GM18870 (cell line): ENCODE results near the gene APBA2.

Experiments
- ATAC-seq: cut with Tn5 transposase; IDR thresholded peaks from one replicate; pipeline ENCODE4 v1.9.1; 2021; ENCODE audit warnings: moderate library complexity; ENCODE audit not compliant: unreplicated experiment

APBA2 gene

DNA sequence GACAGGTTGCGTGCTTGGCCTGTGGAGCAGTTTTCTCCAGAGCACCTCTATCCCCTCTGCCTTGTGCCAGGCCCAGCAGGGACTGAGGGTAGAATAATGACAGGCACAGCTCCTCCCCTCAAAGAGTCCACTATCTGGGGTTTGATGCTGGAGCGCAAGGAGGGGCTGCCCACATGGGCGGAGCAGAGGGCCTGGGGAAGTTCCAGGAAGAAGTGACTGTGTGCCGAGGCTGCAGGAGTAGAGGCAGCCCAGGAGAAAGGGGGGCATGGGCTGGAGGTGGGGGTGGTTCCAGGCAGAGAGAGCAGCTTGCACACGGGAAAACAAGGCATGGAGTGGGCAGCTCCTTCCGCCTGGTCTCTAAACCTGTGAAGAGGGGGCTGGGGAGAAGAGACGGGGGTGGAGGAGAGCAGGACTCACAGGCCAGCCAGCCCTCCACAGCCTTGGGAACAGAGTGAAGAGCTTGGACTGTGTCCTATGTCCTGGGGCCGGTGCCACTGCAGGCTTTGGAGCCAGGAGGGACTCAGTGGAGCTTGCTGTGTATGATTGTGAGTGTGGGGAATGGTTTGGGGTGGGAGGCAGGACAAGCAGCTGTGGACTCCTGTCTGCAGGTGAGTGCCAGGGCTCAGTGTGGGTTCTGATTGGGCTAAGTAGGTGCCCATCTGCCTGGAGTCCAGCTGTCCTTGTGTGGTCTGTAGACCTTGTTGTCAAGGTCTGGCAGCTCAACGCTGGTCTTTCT, 48.1 kb downstream of the APBA2 start:
- ATAC-seq: no peak

DNA sequence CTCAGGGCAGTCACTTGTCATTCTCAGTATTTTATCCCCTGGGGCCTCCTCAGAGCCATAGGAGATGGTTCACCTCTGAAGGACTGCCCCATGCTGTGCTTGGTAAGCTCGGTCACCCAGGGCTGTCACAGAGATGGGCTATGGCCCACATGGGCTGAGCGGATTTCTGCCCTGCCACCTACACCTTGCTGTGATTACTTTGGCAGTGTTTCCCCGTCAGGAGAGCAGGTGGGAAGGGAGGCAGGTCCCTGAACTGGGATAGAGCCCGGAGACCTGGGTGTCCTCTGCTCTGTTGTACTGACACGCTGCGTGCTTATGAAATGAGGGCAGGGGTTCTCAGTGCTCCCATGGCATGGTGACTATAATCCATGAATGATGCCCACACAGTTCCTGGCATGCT, 48.9 kb downstream of the APBA2 start:
- no peak for ATAC-seq

DNA sequence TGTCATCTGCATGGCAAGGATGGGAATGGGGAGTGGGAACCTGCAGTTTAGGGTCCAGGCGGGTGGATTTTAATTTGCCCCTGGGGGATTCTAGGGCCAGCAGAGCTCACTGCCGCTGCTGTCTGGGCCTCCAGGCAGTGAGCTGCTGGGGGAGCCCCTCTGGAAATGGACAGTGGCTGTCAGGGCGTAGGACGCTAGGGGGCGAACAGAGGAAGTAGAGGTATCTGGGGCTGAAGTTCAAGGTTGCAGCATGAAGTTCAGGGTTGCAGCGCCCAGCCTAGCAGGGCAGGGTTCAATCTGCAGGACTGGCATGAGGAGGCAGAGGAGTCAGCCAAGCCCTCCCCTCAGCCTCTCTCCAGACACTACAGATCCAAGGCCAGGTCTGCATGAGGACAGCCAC, 49.5 kb downstream of the APBA2 start:
- ATAC-seq: no peak

DNA sequence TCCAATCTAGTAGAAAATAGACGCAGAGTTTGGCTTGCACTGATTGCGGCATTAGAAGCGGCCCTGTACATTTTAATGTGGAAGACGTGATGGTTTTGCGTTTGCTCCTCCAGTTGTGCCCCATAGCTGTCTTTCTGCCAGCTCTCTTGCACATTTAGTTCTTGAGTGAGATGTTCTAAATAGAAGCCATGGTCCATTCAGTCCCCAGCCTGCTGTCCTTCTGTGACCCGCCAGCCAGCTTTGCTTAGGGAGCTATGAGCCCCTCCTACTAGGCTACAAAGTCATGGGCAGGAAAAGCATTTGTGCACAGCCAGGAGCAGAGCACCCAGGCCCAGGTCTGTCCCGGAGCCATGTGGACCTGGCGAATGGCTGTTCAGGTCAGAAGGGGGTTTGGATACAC, 50.3 kb downstream of the APBA2 start:
- ATAC-seq: no peak

DNA sequence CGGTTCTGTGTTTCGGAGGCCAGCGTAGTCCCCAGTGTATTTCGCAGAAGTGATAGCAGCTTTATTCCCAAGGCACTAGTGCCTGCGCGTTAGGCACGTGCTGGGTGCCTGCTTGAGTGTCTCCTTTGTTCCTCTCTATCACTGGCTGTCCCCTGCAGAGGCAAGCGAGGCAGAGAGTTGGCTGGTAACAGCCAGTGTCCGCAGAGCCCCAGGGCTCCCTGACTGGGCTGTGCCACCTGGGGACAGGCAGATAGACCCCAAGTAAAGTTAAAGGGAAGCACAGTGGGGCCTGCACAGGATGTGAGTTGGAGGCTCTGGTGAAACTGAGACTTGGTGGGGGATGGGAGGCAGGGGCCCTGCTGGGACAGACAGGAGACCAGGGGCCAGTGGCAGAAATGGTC, 50.7 kb downstream of the APBA2 start:
- ATAC-seq: no peak

DNA sequence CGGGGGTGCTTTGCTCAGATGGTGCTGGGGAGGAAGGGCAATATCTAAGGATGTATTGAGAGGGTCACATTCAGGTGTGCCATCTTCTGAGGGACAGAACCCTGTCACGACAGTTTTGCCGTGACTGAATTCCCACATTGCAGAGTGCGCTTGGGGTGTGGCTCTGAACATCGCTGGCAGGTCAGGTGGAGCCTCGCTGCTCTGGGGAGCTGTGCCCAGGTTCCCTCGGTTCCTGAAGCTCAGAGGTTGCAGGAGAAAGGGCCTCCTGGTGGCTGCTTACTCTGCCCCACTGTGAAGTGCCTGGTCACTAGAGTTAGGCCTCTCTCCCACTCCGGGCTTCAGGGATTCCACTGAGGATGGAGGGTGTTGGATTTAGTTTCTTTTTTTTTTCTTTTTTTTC, 51.5 kb downstream of the APBA2 start:
- no peak for ATAC-seq

DNA sequence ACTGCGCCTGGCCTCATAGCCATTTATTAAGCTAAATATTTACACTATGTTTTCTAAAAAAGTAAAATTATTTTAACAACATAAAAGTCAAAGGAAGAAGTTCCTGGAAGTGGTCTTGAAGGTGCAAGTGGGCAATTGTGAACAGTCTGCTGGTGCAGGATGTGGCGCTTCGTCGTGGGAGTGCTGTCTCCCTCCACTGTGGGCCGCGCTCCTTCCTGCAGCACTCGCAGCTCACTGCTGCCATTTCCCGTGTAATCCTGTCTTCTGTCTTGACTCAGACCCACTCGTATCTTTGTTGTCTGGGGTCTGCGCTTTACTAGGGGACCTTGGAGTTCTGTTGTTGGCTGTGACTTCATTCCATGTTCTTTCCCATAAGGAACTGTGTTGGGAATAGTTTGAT, 56.3 kb downstream of the APBA2 start:
- no peak for ATAC-seq

DNA sequence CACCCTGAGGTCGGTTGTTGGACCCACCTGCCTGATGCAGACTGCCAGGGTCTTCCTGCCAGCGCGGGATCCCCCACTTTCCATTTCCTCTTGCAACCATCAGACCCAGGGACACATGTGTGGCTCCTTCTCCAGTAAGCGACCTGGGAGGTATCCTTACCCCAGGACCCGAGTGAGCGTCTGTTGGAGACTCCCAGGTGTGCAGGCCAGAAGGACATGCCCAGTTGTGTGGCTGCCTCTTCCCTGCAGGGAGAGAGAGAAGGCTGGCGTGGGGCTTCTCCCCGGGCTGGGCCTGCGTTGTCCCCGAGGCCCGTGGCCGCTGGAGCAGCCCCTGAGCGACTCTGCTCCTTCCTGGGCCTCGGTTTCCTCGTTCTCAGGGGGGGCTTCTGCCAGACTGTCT, 56.8 kb downstream of the APBA2 start:
- no peak for ATAC-seq

DNA sequence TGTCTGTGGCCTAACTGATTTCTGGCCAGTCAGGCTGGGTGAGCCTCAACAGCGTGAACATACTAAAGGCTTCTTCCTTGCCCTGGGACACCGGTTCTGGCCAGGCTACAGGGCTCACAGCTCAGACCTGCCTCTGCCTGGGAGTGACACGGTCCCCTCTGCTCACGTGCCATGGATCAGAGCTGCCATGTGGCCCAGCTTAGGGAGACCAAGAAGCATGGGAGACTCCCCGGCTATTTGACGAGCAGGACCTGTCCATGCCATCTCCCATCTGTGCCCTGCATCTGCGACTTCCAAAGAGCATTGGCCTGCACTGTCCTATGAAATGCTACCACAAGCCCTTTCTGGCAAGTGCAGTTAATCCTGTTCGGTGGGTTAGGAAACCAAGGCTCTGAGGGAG, 57.4 kb downstream of the APBA2 start:
- no peak for ATAC-seq

DNA sequence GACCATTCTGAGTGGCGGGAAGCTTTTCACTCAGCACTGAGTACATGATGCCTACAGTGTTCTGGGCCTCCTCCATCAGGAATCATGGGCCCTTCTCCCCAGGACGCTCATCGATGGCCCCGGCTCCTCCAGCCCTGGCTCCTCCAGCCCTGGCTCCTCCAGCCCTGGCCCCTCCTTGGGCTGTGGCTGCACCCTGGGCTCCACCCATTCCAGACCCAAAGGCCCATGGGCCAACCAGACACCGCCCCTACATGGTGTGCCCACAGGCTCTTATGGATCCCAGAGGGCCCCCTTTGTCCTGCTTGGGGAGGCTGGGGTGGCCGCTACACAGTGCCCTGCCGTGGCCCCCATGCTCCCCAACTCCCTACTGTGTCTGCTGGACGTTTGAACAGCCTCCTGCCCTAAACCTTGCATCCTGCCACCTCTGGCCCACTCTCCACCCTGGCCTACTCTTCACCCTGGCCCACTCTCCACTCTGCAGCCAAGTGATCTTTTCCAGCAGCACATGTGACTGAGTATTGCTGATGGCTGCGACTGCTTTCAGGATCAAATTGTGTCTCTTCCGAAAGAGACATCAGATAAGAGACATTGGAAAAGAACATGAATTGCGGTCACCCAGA, 57.9 kb downstream of the APBA2 start:
- no peak for ATAC-seq

DNA sequence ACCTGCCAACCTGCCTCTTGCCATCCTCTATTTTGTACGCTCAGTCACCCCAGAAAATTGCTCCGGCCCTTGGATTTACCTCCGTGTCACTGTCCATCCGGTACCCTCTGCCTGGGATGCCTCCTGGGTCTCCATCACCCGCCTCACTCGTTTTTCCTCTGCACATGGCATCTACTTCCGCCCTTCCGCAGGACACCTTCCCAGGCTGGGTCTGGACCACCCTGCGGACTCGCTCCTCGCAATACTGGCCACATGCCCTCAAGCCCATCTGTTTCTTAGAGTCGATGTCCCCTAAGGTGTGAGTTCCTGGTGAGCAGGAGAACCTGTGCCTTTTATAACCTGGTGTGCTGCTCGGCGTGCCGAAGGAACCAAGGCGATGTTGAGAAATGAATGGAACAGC, 58.5 kb downstream of the APBA2 start:
- ATAC-seq: no peak

DNA sequence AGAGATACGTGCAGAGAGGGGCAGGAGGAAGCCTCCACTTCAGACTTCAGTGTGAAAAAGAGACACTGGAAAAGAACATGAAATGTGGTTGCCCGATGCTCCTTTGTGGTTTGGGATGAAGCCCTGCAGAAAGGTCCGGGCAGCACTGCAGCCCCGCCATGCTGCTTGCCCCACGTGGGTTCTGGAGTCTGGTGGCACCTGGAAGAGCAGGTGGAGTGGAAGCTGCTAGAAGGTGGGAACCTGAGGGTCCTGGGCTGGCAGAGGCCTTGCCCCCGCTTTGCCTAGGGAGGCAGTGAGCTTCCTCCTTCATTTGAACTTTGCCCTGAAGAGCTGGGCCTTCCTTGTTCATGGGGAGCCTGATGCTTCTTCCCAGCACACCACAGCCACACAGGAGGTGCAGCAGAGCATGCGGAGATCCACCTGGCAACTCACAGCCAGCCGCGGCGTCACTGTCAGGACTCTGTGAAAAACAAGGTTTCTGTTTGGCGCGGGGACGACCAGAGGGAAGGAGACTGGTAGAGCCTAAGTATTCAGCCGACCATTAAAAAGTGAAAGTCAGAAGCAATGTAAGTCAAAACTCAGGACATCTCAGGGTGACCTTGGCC, 59.0 kb downstream of the APBA2 start:
- ATAC-seq: no peak

DNA sequence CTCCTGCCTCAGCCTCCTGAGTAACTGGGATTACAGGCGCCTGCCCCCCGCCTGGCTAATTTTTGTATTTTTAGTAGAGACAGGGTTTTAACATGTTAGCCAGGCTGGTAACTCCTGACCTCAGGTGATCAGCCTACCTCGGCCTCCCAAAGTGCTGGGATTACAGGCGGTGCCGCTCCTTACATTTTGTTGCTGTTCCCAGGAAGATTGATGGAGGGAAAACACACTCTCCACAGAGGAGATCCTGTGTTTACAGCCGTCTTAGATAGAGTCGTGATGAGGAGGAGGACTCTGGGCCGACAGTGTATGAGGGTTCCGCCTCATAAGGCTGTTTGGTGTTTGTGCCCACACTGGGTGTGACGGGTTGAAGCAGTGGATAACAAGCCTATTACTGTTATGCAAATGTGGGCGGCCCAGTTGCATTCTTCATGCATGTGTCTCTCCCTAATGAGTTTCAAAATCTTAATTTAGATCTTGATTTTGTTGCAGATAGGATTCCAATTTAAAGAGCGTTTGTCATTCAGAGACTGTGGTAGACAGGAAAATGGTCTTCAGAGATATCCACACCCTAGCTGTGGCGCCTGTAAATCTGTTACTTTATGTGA, 60.0 kb downstream of the APBA2 start:
- no peak for ATAC-seq

DNA sequence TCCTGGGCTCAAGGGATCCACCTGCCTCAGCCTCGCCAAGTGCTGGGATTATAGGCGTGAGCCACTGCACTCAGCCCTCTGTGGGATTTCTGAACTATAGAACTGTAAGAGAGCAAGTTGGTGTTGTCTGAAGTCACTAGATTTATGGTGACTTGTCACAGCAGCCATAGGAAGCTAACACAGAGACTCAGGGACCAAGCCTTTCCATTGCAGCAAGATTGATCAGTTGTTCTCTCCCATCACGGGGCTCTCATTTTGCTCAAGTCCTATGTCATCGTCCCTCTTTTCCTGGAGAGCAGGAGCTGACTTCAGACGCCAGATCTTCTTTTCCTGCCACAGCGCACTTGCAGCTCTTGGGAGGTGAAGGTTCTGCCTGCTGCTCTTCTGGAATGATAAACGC, 61.0 kb downstream of the APBA2 start:
- no peak for ATAC-seq

DNA sequence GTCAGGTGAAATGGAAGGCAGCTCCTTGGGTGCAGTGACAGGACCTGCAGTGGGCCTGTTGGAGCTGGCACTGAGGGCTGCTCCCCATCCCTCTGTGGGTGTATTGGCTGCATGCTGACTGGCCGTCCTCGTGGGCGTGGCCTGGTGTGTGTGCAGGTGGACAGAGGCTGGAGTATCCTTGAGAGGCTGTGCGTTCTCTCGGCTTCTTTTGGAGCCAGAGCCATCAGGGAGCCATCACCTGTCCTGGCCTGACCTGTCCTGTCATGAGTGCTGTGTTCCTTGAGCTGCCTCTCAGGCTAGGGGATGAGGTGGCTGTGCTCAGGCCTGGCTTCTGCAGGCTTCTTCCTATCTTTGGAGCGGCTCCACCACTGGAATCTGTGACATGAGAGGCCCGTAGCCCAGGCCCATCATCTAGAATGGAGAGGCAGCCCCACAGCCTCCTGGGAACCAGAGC, 61.5 kb downstream of the APBA2 start:
- no peak for ATAC-seq

DNA sequence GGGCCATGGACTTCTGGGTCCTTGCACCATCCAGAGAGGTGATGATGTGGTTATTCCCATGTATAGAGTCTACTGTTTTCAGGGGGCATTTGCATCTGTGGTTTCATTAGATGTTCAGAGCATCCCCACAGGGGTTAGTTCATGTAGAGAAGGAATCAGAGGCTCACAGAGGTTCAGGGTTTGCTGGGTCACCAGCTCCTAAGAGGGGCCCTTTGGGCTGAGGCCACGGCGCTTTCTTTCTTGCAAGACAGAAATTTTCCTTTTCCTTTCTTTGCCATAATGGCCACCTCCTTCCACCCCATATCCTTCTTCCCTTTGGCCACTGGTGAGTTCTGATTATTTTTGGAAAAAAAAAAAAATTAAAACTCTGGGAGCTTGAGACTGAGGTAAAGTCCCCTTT, 62.3 kb downstream of the APBA2 start:
- ATAC-seq: no peak

DNA sequence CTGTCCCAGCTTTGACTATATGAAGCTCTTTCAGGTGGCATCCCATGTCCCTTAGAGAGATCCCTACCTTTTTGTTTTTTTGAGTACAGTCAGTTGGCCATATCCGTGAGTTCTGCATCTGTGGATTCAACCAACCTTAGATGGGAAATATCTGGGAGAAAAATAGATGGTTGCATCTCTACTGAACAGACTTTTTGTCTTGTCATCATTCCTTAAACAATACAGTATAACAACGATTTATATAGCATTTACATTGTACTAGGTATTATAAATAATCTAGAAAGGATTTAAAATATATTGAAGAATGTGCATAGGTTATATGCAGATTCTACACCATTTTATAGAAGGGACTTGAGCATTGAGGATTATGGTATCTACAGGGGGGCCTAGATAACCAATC, 65.1 kb downstream of the APBA2 start:
- no peak for ATAC-seq

DNA sequence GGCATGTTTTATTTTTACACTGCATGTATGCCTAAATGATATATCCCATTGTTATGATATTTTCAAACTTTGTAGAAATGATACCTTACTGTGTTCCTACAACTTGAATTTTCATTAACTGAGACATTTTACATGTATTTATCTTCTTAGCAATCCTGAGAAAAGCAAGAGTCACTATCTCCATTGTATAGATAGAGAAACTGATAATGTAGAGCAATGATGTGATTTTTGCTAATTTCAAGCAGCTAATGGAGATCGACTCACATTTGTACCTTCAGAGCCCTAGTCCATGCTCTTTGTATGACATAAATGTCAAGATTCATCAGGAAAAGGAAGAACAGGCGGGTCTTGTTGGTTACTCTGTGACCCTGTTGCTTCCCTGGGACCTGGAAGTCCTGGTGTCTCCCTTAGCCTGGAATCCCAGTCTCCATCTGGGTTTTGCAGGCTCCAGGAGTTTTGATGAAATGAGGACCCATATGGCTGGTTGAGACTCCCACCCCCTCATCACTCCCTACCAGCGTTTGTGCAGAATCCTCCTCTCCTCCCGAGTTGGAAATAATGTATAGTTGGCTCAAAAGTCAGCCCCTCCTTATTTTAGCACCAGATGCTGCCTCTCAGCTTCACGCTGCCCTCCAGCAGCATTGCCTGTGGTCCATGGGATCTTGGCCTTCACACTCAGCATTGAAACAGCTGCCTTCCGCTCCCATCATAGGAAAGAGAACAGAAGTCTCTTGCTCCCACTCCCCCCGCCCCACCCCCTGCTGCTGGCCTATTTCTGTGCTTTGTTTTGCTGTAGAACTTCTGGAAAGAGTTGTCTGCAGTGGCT, 67.1 kb downstream of the APBA2 start:
- ATAC-seq: no peak

DNA sequence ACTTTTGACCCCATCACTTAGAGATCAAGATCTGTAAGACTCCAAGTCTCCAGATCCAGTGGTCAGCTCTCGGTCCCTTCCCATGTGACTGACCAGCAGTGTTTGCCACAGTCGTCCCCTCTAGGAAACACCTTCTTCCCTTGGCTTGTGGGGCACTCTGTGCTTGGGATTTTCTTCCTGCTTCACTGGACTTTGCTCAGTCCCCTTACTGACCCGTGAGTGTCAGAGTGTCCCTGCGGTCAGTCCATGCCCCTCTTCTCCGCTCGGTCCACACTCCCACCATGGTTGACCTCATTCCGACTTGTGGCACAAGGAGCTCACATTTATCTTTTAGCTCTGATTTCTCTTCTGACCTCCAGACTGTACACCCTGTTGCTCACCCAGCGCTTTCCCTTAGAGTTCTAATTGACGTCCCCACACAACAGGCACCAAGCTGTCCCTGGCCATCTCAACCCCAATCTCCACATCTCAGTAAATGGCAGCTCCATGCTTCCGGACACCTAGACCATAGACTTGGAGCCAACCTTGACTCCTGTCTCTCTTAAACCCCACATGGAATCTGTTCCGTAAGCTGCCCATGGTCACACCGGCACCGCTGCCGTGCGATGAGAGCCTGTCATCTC, 67.9 kb downstream of the APBA2 start:
- ATAC-seq: no peak

DNA sequence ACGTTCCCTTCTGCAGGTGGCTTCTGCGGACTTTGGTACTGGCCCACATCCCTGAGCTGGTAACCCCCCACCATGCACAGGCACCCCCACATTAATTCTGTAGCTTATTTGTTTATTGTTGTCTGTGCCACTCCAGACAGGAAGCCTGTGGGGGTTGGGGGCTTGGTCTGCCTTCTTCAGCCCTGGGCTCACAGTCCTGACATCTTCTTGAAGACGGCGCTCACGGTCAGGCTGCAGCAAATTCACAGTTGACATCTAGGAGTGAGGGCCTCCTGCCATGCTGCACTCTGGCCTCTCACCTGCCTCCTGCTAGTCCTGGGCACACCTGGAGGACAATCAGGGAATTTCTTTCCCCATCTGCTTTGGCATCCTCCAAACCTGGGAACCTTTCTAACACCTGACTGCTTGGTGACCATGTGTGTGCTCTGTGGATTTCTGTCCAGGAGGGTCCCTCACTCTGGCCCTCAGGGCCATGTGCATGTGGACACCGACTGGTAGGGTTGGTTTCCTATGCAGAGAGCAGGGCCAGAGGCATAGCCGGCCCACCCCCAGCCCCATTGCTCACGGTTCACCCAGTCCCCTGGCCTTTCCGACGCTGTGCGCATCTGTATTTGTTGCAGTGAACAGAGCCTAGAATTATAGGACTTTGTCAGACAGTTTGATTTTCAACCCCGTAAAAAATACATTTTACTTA, 68.8 kb downstream of the APBA2 start:
- no peak for ATAC-seq
